Neural crest cell (in vitro differentiated cells): ENCODE results near the gene ITPR3. TPM values are rescaled to one million over a fixed set of nuclear protein-coding genes. Genes with fewer than 3 reads are reported as not detected.
A peak's percentile ranks its signal among the peaks of the same experiment; 100 is the strongest.

ENCODE experiments used
- DNase-seq: peaks from one replicate; pipeline ENCODE4 v3.0.0; 2021; ENCODE audit warnings: low read depth, mixed read lengths, low spot score
- H3K27ac Mint-ChIP-seq: one replicate; pipeline ENCODE4 v1.8.0; 2021; ENCODE audit warnings: mild to moderate bottlenecking, mixed read lengths; ENCODE audit not compliant: unreplicated experiment
- H3K27me3 Mint-ChIP-seq: 2 replicates; pipeline ENCODE4 v1.8.0; 2021; ENCODE audit warnings: low read depth, mild to moderate bottlenecking, mixed read lengths
- H3K36me3 Mint-ChIP-seq: 2 replicates; pipeline ENCODE4 v1.8.0; 2021; ENCODE audit warnings: low read depth, mild to moderate bottlenecking, mixed read lengths
- H3K4me1 Mint-ChIP-seq: 2 replicates; pipeline ENCODE4 v1.8.0; 2021; ENCODE audit warnings: mixed read lengths
- H3K4me3 Mint-ChIP-seq: one replicate; pipeline ENCODE4 v1.8.0; 2021; ENCODE audit warnings: mild to moderate bottlenecking, mixed read lengths
- H3K9me3 Mint-ChIP-seq: 2 replicates; pipeline ENCODE4 v1.8.0; 2021; ENCODE audit warnings: mixed read lengths
- CTCF ChIP-seq: fragments of 200-600 bp; sonication (generic); conservative IDR thresholded peaks from 2 replicates; pipeline ENCODE4 v1.5.0; 2021; ENCODE audit warnings: antibody characterized with exemption, mild to moderate bottlenecking
- total RNA-seq: library from RNA; stranded (reverse); gene quantifications from 2 replicates; pipeline ENCODE4 v1.2.1, GENCODE V29; 2021

Gene ITPR3
- total RNA-seq, 1 donor from 2014 or later: 16.0 TPM

- peaks cover 5% of the 10 kb centered on the region for H3K27me3 Mint-ChIP-seq
- H3K36me3 Mint-ChIP-seq: no peaks in the 10 kb centered on the region
- peaks cover 8% of the 10 kb centered on the region for H3K4me1 Mint-ChIP-seq
- H3K27ac Mint-ChIP-seq: no peak overlapping the region
- H3K4me3 Mint-ChIP-seq: no peak overlapping the region
- TF ChIP-seq CTCF: no peak
- no peak for DNase-seq
- H3K9me3 Mint-ChIP-seq: no peaks in the 10 kb centered on the region
Measured at GRCh38 chr6:33641602-33642001, 20.5 kb downstream of the ITPR3 start.

DNA sequence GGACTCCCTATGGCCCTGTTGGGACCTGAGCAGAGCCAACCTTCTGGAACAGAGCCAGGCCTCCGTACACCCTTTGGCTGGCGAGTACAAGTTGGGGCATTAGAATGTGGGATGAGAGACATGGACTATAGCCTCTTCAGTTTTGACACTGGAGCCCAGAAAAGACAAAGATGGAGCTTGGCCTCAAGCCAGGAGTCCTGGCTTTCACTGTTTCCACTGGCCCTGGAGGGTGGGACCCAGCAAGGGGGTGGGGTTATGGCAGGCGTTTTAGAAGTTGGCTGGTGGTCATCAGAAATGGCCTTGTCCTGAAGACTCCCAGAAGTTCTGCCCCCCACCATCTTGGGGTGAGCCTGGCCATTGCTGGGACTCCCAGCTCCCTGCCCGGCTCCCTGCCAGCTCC lies 21.8 kb downstream of the ITPR3 start:
- Mint-ChIP-seq H3K4me3 (no peak overlapping the region), H3K27me3 (peaks cover 4% of the 10 kb centered on the region), H3K4me1 (peaks cover 8% of the 10 kb centered on the region), H3K36me3 (no peaks in the 10 kb centered on the region), H3K27ac (no peak overlapping the region), H3K9me3 (no peaks in the 10 kb centered on the region)
- no peak for DNase-seq
- TF ChIP-seq CTCF: no peak

DNA sequence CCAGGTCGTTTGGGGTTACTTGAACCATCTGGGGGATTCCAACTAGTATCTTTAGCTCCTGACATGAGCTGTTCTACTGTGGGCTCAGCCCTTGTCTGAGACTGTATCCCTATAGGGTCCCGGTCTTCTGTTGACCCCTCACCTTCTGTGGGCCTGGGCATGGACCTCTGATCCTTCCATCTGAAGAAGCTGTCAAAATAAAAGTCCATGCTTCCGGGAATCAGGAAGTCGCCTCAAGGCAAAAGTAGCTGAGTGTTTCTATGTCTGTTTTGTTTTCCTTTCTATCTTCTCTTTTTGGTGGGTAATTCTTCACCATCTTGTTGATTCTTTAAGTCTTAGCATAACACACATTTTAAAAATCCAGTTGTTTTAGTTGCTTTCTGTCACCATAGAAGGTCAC lies 30.3 kb downstream of the ITPR3 start:
- no peak overlapping the region for H3K27ac Mint-ChIP-seq
- DNase-seq: no peak
- H3K4me1 Mint-ChIP-seq: peaks cover 15% of the 10 kb centered on the region
- H3K27me3 Mint-ChIP-seq: no peaks in the 10 kb centered on the region
- no peaks in the 10 kb centered on the region for H3K9me3 Mint-ChIP-seq
- H3K4me3 Mint-ChIP-seq: no peak overlapping the region
- no peak for TF ChIP-seq CTCF
- H3K36me3 Mint-ChIP-seq: no peaks in the 10 kb centered on the region

DNA sequence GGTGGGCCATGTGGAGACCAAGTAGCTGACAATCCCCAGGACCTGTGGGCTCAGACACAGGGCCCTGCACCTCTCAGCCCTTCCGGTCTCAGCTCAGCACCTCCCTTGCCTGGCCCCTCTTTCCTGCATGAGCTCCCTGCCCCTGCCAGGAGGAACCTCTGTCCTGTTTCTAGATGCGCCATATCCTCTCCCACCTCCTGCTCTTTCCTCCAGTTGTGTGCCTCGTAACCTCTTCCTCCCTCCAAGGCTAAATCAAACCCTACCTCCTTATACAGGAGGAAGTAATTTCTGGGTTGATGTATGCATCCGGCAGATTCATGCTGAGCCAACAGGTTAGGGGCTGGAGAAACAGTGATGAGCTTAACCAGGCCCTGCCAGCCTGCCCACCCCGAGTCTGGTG lies 30.9 kb downstream of the ITPR3 start:
- no peaks in the 10 kb centered on the region for H3K27me3 Mint-ChIP-seq
- no peak overlapping the region for H3K4me3 Mint-ChIP-seq
- DNase-seq: no peak
- H3K36me3 Mint-ChIP-seq: no peaks in the 10 kb centered on the region
- no peaks in the 10 kb centered on the region for H3K9me3 Mint-ChIP-seq
- peak overlapping the region; percentile 52 for H3K27ac Mint-ChIP-seq
- peaks cover 15% of the 10 kb centered on the region for H3K4me1 Mint-ChIP-seq
- no peak for TF ChIP-seq CTCF

GRCh38 chr6:33654831-33655554 lies 33.9 kb downstream of the ITPR3 start:
- TF ChIP-seq CTCF: no peak

More at GRCh38 chr6:33654831-33655554, 33.9 kb downstream of the ITPR3 start:
- DNase-seq: no peak
- Mint-ChIP-seq H3K4me1 (peaks cover 15% of the 10 kb centered on the region), H3K27ac (no peak overlapping the region), H3K27me3 (no peaks in the 10 kb centered on the region), H3K9me3 (no peaks in the 10 kb centered on the region), H3K4me3 (no peak overlapping the region), H3K36me3 (no peaks in the 10 kb centered on the region)
